ENCODE data around the gene ZMIZ2.
"Not testable (repeated sequence)": the region's sequence is repeated elsewhere in the genome, so short reads cannot be mapped to it uniquely, and the experiment has no call there.

Gene ZMIZ2

GRCh38 chr7:44772867-44773266, 24.2 kb downstream of the ZMIZ2 start:
- no peak for DNase-seq

GRCh38 chr7:44774486-44774885, 25.8 kb downstream of the ZMIZ2 start:
- DNase-seq = not testable (repeated sequence)

GRCh38 chr7:44775383-44776107, 26.9 kb downstream of the ZMIZ2 start:
- DNase-seq = no peak

GRCh38 chr7:44776211-44776610, 27.6 kb downstream of the ZMIZ2 start:
- no peak for DNase-seq

GRCh38 chr7:44782460-44782859, 33.8 kb downstream of the ZMIZ2 start:
- no peak for DNase-seq

GRCh38 chr7:44783407-44783806, 34.8 kb downstream of the ZMIZ2 start:
- no peak for DNase-seq

- no peak for DNase-seq
These were observed 35.7 kb downstream of the ZMIZ2 start for GRCh38 chr7:44784364-44784763.

GRCh38 chr7:44785218-44785617, 36.6 kb downstream of the ZMIZ2 start:
- DNase-seq = not testable (repeated sequence)

- no peak for DNase-seq
These were observed 38.4 kb downstream of the ZMIZ2 start for GRCh38 chr7:44787041-44787440.

GRCh38 chr7:44787762-44788161, 39.1 kb downstream of the ZMIZ2 start:
- DNase-seq = no peak

- DNase-seq = no peak
These were observed 41.3 kb downstream of the ZMIZ2 start for GRCh38 chr7:44789990-44790389.

GRCh38 chr7:44791278-44792219, 42.9 kb downstream of the ZMIZ2 start:
- DNase-seq = no peak

- DNase-seq = no peak
These were observed 45.3 kb downstream of the ZMIZ2 start for GRCh38 chr7:44793919-44794318.

- DNase-seq = no peak
These were observed 45.7 kb downstream of the ZMIZ2 start for GRCh38 chr7:44794331-44794730.

- no peak for DNase-seq
These were observed 47.4 kb downstream of the ZMIZ2 start for GRCh38 chr7:44796034-44796503.

- peak; percentile 98 for DNase-seq
These were observed 48.1 kb downstream of the ZMIZ2 start, which contains the start of gene PPIA for GRCh38 chr7:44796504-44797328. Gene PPIA, plus strand, starts transcription at chr7:44796681. Its CDS starts 44 bp downstream, at chr7:44796725.

GRCh38 chr7:44797329-44798258, 48.9 kb downstream of the ZMIZ2 start:
- peak; percentile 78 for DNase-seq

- DNase-seq = no peak
These were observed 50.1 kb downstream of the ZMIZ2 start for GRCh38 chr7:44798649-44799305.

- no peak for DNase-seq
These were observed 51.3 kb downstream of the ZMIZ2 start for GRCh38 chr7:44799939-44800338.

GRCh38 chr7:44801890-44802289, 53.2 kb downstream of the ZMIZ2 start:
- DNase-seq = no peak

GRCh38 chr7:44802418-44803025, 53.9 kb downstream of the ZMIZ2 start:
- DNase-seq = no peak
